GM13976 (cell line): ENCODE data around the gene PXYLP1.
"Not testable (repeated sequence)": the region's sequence is repeated elsewhere in the genome, so short reads cannot be mapped to it uniquely, and the experiment has no call there.

Experiments
- DNase-seq: peaks from one replicate; pipeline ENCODE4 v3.0.0; 2012; ENCODE audit warnings: low spot score
- in situ Hi-C: fragments of 300-500 bp; cut with MboI; formaldehyde crosslinking; loops from one replicate; pipeline ENCODE4 v1.12.0; 2022; ENCODE audit warnings: low sequenced_read_pairs, mixed read lengths, inconsistent platforms; ENCODE audit not compliant: unreplicated experiment
- TF ChIP-seq, protein P1 (sequence below): IDR thresholded peaks from 2 replicates; pipeline ENCODE4 v1.5.1; 2012; ENCODE audit warnings: borderline replicate concordance, mild to moderate bottlenecking; ENCODE audit not compliant: insufficient read depth; ENCODE audit errors: extremely low read depth, missing control alignments, control extremely low read depth

Gene PXYLP1

GRCh38 chr3:141313093-141313683 is 81.6 kb downstream of the PXYLP1 start:
- TF ChIP-seq, protein P1, sequence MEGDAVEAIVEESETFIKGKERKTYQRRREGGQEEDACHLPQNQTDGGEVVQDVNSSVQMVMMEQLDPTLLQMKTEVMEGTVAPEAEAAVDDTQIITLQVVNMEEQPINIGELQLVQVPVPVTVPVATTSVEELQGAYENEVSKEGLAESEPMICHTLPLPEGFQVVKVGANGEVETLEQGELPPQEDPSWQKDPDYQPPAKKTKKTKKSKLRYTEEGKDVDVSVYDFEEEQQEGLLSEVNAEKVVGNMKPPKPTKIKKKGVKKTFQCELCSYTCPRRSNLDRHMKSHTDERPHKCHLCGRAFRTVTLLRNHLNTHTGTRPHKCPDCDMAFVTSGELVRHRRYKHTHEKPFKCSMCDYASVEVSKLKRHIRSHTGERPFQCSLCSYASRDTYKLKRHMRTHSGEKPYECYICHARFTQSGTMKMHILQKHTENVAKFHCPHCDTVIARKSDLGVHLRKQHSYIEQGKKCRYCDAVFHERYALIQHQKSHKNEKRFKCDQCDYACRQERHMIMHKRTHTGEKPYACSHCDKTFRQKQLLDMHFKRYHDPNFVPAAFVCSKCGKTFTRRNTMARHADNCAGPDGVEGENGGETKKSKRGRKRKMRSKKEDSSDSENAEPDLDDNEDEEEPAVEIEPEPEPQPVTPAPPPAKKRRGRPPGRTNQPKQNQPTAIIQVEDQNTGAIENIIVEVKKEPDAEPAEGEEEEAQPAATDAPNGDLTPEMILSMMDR, result no peak
- in situ Hi-C loops, result no loop called here
- DNase-seq, result no peak

DNA sequence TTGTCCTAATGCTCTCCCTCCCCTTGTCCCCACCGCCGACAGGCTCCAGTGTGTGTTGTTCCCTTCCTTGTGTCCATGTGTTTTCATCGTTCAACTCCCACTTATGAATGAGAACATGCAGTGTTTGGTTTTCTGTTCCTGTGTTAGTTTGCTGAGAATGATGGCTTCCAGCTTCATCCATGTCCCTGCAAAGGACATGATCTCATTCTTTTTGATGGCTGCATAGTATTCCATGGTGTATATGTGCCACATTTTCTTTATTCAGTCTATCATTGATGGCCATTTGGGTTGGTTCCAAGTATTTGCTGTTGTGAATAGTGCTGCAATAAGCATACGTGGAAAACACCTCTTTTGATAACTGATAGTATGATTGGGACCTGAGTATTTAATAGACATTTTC is 82.8 kb downstream of the PXYLP1 start:
- in situ Hi-C loops, DNase-seq: not testable (repeated sequence)

- in situ Hi-C loops, result no loop called here
- TF ChIP-seq, protein P1, result no peak
- DNase-seq, result no peak
Measured at GRCh38 chr3:141316851-141317250, 85.2 kb downstream of the PXYLP1 start.

DNA sequence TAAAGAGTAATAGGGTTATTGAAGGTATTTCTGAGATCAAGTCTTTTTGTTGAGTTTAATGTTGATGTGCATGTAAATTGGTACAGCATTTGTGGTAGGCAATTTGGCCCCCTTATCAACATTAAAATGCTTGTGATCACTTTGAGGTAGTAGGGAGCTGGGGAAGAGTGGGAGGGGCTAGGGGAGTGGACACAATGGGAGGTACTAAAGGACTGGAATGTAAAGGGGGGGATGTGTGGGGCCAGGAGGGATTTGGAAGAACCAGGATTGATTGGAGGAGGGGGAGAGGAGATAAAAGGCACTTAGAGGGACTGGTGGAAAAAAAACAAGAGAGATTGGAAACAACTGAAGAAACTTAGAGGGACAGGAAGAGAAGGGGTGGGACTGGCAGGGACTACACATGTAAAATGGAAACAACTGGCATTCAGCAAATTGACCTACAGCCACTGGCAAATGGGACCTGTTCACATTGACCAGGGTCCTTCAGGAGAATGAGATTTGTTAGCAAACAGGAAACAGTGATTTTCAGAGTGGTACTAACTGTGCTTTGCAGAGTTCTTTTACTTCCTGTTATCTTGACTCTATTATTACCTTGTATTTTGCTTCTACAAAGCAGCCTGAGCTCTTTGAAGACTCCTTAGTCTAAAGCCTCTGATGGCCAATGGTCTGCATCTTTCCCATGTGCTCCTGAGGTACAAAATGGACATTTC is 88.9 kb downstream of the PXYLP1 start:
- no peak for DNase-seq
- in situ Hi-C loops, result no loop called here
- TF ChIP-seq, protein P1, result no peak

DNA sequence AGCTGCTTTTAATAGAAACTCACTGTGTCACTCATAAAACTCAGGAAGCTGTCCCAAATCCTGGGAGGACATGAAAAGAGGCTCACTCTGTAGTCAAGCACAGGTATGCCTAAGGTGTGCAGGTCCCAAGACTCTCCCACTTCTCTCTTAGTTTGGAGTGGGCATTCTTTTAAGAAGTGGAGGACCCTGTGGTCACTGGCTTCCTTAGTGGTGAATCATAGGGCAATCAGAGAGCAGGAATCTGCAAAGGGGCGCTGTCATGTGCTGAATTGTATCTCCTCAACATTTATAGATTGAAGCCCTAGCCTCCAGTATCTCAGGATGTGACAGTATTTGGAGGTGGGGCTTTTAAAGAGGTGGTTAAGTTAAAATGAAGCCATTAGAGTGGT is 89.5 kb downstream of the PXYLP1 start:
- TF ChIP-seq, protein P1, result no peak
- in situ Hi-C loops, result no loop called here
- no peak for DNase-seq

DNA sequence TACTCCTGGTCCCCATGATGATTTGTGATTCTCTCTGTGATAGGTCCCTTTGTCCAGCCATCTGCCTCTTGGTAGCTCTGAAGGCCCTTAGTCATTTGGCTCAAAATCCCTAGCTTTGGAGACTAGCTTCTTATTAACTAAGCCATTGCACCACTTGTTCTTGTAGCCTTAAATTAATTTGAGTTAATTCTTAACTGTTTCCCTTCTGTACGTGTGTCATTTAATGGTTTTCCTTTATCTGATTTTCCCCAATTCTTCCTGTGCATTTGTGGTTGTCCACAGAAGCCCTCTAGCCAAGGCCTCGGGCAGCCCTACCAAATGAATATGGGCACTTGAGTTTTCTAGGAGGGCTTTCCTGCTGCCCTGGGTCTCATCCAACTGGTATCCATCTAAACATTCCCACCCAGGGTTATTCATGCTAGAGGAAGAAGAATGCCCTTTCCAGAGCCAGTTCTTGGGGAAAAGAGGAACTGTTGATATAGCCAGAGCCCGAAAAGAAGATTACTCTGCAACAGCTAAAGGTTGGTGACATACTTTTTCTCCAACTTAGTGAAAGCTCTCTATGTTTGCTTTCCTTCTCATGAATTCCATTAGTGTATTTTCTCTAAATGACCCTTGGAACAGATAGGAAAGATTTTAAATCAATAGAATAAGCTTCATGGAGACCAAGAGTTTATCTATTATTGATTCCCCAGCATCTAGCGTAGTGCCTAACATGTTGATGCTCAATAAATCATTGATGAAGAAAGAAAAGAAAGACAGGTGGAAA is 92.5 kb downstream of the PXYLP1 start:
- in situ Hi-C loops, result no loop called here
- TF ChIP-seq, protein P1, result no peak

DNA sequence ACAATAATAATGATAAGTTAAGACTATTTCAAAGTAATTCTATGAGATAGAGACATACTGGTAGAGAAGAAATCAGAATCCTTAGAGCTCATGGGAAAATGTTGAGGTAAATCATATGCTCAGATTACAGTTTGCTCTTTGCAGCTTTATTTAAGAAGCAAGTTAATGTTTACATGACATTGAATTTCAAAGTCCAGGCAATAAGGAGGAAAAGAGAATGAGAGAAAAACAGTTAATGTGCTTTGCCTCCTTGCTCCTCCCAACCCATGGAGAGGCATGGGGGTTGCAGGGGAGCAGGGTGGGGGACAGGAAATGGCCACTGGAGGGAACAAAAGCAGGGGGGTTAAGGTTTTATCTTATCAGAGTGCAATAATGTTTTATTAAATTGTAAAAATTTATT is 94.5 kb downstream of the PXYLP1 start:
- no peak for DNase-seq
- TF ChIP-seq, protein P1, result no peak
- in situ Hi-C loops, result no loop called here

More for the DNA sequence above, 92.5 kb downstream of the PXYLP1 start:
- no peak for DNase-seq
